ENCODE data around the gene SLC35E4. TPM values are rescaled to one million over a fixed set of nuclear protein-coding genes. Genes with fewer than 3 reads are reported as not detected.
"Not testable (repeated sequence)": the region's sequence is repeated elsewhere in the genome, so short reads cannot be mapped to it uniquely, and the experiment has no call there.

SLC35E4 gene
- total and polyA plus RNA-seq, 9 of the 15 experiments (the other 6 are each of a cell fraction or from before 2014, with no cell fraction given) = 0.06 to 2.3 (median 0.86) TPM; not detected in 1

DNA sequence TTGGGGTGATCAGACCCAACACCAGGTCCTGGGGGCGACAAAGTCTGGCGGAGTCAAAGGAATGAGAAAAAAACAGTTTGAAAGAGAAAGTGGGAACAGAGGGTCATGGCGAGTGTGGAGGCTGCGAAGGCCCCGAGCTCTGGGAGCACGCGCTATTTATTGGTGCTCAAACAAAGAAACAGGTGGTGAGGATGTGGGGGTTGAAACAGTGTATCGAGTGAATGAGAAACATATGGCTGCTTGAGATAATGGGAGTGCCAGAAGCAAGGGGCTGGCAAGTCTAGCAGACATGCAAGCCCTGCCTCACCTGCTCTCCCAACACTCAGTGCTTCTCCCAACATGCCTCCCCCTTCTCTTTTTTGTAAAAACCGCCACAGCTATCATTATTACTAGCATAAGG is 39.9 kb downstream of the SLC35E4 start (continued):
- no peak for TF ChIP-seq PCBP1 (IDR thresholded peaks at IDR 0.05; ENCODE audit: low read depth, low read length, poor library complexity, severe bottlenecking)
- TF ChIP-seq ZFX (CRISPR knock-in tag; IDR thresholded peaks at IDR 0.05) = peak; percentile 53
- TF ChIP-seq TRIM24 (IDR thresholded peaks at IDR 0.05) = no peak
- peak; percentile 64 for TF ChIP-seq TAL1 (IDR thresholded peaks at IDR 0.05)
- TF ChIP-seq, protein P1, sequence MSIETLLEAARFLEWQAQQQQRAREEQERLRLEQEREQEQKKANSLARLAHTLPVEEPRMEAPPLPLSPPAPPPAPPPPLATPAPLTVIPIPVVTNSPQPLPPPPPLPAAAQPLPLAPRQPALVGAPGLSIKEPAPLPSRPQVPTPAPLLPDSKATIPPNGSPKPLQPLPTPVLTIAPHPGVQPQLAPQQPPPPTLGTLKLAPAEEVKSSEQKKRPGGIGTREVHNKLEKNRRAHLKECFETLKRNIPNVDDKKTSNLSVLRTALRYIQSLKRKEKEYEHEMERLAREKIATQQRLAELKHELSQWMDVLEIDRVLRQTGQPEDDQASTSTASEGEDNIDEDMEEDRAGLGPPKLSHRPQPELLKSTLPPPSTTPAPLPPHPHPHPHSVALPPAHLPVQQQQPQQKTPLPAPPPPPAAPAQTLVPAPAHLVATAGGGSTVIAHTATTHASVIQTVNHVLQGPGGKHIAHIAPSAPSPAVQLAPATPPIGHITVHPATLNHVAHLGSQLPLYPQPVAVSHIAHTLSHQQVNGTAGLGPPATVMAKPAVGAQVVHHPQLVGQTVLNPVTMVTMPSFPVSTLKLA (conservative IDR thresholded peaks at IDR 0.05) = 0 out of 4 replicates have a peak, but pooled peaks of 1 of the 2 experiments have one; percentile 24

DNA sequence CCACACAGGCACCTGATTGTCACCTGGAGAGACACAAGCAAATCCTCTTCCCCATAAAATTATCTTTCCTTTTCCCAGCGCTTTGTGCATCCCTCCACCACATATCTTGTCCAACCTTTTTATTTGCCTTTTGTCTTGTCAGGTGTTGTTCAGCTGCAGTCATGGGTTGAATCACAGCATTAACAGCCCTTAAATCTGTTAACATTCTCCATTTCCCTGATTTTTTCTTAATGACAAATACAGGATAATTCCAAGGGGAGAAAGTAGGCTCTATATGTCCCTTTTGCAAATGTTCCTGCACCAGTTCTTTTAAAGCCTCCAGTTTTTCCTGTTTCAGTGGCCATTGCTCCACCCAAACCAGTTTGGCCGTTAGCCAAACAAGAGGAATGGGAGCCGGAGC is 41.0 kb downstream of the SLC35E4 start:
- H3K9ac ChIP-seq (ENCODE audit: insufficient read depth in 1 of 2, low read depth in 2 of 2, low read length in 2 of 2); intact Hi-C loops (cut with micrococcal nuclease); H4K20me1 ChIP-seq (replicated peaks; ENCODE audit: control insufficient read depth, insufficient read depth, low read length); H3K9me1 ChIP-seq (ENCODE audit: control insufficient read depth, insufficient read depth, low read length); BruUV-seq (replicated peaks); H3K27ac ChIP-seq (ENCODE audit: extremely low read depth, low read depth, low read length); H3K9me3 ChIP-seq (replicated peaks; ENCODE audit: control insufficient read depth, insufficient read depth, low read depth, low read length); H3K4me3 ChIP-seq; ATAC-seq; H2AFZ ChIP-seq (ENCODE audit: low read depth, low read length); CTCF ChIA-PET (ENCODE audit: low intra/inter-chr PET ratio); H3K36me3 ChIP-seq (ENCODE audit: control insufficient read depth, insufficient read depth, low read length); DNase-seq (ENCODE audit: extremely low read depth in 1 of 4, low spot score in 3 of 4); in situ Hi-C loops (cut with MboI); H3K4me2 ChIP-seq (ENCODE audit: insufficient read depth, low read length); H3K79me2 ChIP-seq (ENCODE audit: control insufficient read depth, insufficient read depth, low read length); FAIRE-seq; H3K27me3 ChIP-seq (ENCODE audit: control insufficient read depth in 2 of 2, insufficient read depth in 2 of 2, low read length in 2 of 2): not testable (repeated sequence)
- TF ChIP-seq KDM1A (IDR thresholded peaks at IDR 0.05) (peak; percentile 72 to 82; a peak in 3 of 4 replicates), NFIC (IDR thresholded peaks at IDR 0.05) (peak; percentile 59)
- WGBS (ENCODE audit: insufficient coverage, low coverage, missing lambda C conversion rate) = 28% methylated on average over 3 of the region's 3 CpGs
- POLR2A ChIA-PET = interaction anchor here (2.1 kb wide), 1 partner anchor 8 kb away, joined by 5 read pairs; no protein-coding TSS in a partner anchor
- peaks cover 15 to 19% of the 10 kb centered on the region in 2 experiments; a peak in 4 of 5 replicates for H3K4me1 ChIP-seq (replicated peaks in 1 of 2; ENCODE audit: control insufficient read depth in 2 of 2, insufficient read depth in 2 of 2, low read length in 2 of 2)

DNA sequence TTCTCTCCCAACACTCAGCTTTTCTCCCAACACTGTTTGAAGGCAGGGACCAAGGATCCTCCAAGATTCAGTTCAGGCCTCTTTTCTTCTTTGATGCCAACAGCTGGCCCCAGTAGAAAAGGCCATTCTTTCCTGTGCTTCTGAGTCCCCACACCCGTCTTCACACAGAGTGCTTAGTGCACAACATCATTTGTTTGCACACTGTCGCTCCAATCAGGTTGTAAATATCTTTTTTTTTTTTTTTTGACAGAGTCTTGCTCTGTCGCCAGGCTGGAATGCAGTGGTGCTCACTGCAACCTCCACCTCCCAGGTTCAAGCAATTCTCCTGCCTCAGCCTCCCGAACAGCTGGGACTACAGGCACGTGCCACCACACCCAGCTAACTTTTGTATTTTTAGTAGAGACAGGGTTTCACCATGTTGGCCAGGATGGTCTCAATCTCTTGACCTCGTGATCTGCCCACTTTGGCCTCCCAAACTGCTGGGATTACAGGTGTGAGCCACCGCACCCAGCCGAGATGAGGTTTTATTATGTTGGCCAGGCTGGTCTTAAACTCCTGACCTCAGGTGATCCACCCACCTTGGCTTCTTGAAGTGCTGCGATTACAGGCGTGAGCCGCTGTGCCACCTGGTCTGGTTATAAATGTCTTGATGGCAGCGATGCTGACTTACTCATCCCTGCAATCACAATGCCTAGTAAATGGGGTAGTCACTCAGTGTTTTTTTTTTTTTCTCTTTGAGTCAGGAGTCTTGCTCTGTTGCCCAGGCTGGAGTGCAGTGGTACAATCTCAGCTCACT is 44.5 kb downstream of the SLC35E4 start:
- BruUV-seq (replicated peaks) = not testable (repeated sequence)

More for the DNA sequence above, 44.5 kb downstream of the SLC35E4 start:
- POLR2A ChIA-PET = interaction anchor here (1.2 kb wide), 1 partner anchor 10 kb away, joined by 5 read pairs; no protein-coding TSS in a partner anchor
- CTCF ChIA-PET (ENCODE audit: low intra/inter-chr PET ratio); intact Hi-C loops (cut with micrococcal nuclease); H3K4me1 ChIP-seq (replicated peaks in 1 of 2; ENCODE audit: control insufficient read depth in 2 of 2, insufficient read depth in 2 of 2, low read length in 2 of 2); H3K9ac ChIP-seq (ENCODE audit: insufficient read depth in 1 of 2, low read depth in 2 of 2, low read length in 2 of 2); H3K79me2 ChIP-seq (ENCODE audit: control insufficient read depth, insufficient read depth, low read length); H3K36me3 ChIP-seq (ENCODE audit: control insufficient read depth, insufficient read depth, low read length); DNase-seq (ENCODE audit: extremely low read depth in 1 of 4, low spot score in 3 of 4); H3K9me1 ChIP-seq (ENCODE audit: control insufficient read depth, insufficient read depth, low read length); H2AFZ ChIP-seq (ENCODE audit: low read depth, low read length); H4K20me1 ChIP-seq (replicated peaks; ENCODE audit: control insufficient read depth, insufficient read depth, low read length); H3K9me3 ChIP-seq (replicated peaks; ENCODE audit: control insufficient read depth, insufficient read depth, low read depth, low read length); H3K27ac ChIP-seq (ENCODE audit: extremely low read depth, low read depth, low read length); H3K4me2 ChIP-seq (ENCODE audit: insufficient read depth, low read length); H3K4me3 ChIP-seq; in situ Hi-C loops (cut with MboI); H3K27me3 ChIP-seq (ENCODE audit: control insufficient read depth in 2 of 2, insufficient read depth in 2 of 2, low read length in 2 of 2); FAIRE-seq; ATAC-seq: not testable (repeated sequence)
- WGBS (ENCODE audit: insufficient coverage, low coverage, missing lambda C conversion rate) = 50% methylated on average over 7 of the region's 12 CpGs
